Stimulated activated CD8-positive, alpha-beta memory T cell treated with anti-CD3 and anti-CD28 coated beads, Interleukin-7, amount 100 ng/mL, for 1 hour (primary cell): Measurements from ENCODE around the gene MMP11.

Experiments used
- DNase-seq, 2 donors: peaks; one replicate each; pipeline ENCODE4 v3.0.0-alpha.2; 2020; ENCODE audit warnings: low read depth in 2 of 2

Gene MMP11

DNA sequence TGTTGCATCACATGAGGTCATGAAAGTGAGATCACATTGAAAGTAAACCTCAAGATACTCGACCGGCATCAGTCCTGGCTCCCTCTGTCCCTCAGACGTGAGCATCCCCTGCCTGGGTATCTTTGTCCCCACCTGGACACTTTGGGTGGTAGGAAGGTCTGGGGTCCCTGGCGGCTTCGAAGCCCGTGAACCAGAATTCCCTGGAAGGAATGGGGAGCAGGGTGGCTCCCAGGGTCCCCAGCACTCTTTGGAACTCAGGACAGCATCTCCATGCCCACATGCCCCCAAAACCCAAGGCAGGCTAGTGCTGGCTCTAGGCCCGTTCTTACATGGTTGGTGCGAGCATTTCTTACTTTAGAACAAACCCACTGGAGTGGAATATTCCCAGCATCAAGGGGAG is 58.6 kb downstream of the MMP11 start:
- DNase-seq = no peak

GRCh38 chr22:23831781-23832180 is 59.1 kb downstream of the MMP11 start:
- DNase-seq = no peak

- DNase-seq = no peak
Observed at GRCh38 chr22:23832226-23833016, 59.8 kb downstream of the MMP11 start.

- DNase-seq = no peak
Observed at GRCh38 chr22:23833017-23833751, 60.5 kb downstream of the MMP11 start.
